IPS DF 19.7 (cell line): ENCODE data around the gene MAPK13.
"Not testable (repeated sequence)": the region's sequence is repeated elsewhere in the genome, so short reads cannot be mapped to it uniquely, and the experiment has no call there.

Source experiments
- DNase-seq: peaks from one replicate; pipeline ENCODE4 v3.0.0-alpha.2; 2013; ENCODE audit warnings: low read depth, low spot score

The MAPK13 gene

GRCh38 chr6:36127462-36128016 is 2.8 kb upstream of the MAPK13 start:
- no peak for DNase-seq

- DNase-seq = no peak
These were observed 2.2 kb upstream of the MAPK13 start for GRCh38 chr6:36128073-36128472.

- DNase-seq = no peak
These were observed 1.5 kb upstream of the MAPK13 start for GRCh38 chr6:36128793-36129192.

GRCh38 chr6:36129334-36129733 is 979 bp upstream of the MAPK13 start:
- DNase-seq = not testable (repeated sequence)

GRCh38 chr6:36130667-36131510 is 576 bp downstream of the MAPK13 start:
- DNase-seq = no peak

GRCh38 chr6:36131511-36132245 is 1.4 kb downstream of the MAPK13 start:
- DNase-seq = no peak

- DNase-seq = no peak
These were observed 2.1 kb downstream of the MAPK13 start for GRCh38 chr6:36132246-36132895.

GRCh38 chr6:36133148-36133547 is 2.8 kb downstream of the MAPK13 start:
- DNase-seq = no peak

GRCh38 chr6:36133912-36134311 is 3.6 kb downstream of the MAPK13 start:
- DNase-seq = no peak

GRCh38 chr6:36135053-36135731 is 4.9 kb downstream of the MAPK13 start:
- DNase-seq = no peak

GRCh38 chr6:36136034-36136433 is 5.7 kb downstream of the MAPK13 start:
- no peak for DNase-seq

- DNase-seq = no peak
These were observed 6.2 kb downstream of the MAPK13 start for GRCh38 chr6:36136551-36136950.

GRCh38 chr6:36138667-36139066 is 8.4 kb downstream of the MAPK13 start:
- DNase-seq = no peak

GRCh38 chr6:36139431-36139830 is 9.1 kb downstream of the MAPK13 start:
- no peak for DNase-seq

- DNase-seq = no peak
These were observed 9.8 kb downstream of the MAPK13 start for GRCh38 chr6:36139991-36140710.

GRCh38 chr6:36141091-36141490 is 10.8 kb downstream of the MAPK13 start:
- DNase-seq = no peak

- no peak for DNase-seq
These were observed 11.6 kb downstream of the MAPK13 start for GRCh38 chr6:36141961-36142360.

- DNase-seq = no peak
These were observed 12.9 kb downstream of the MAPK13 start for GRCh38 chr6:36142971-36143838.

- DNase-seq = no peak
These were observed 15.2 kb downstream of the MAPK13 start for GRCh38 chr6:36145495-36145894.

GRCh38 chr6:36147294-36147693 is 17.0 kb downstream of the MAPK13 start:
- DNase-seq = no peak
